COLO668 (cell line): ENCODE data around the gene GSK3A.
A peak's percentile ranks its signal among the peaks of the same experiment; 100 is the strongest.

Source experiments
- DNase-seq: peaks from one replicate; lab custom pipeline; 2025; ENCODE audit not compliant: unreplicated experiment; lab: John Stamatoyannopoulos, UW

GSK3A gene

DNA sequence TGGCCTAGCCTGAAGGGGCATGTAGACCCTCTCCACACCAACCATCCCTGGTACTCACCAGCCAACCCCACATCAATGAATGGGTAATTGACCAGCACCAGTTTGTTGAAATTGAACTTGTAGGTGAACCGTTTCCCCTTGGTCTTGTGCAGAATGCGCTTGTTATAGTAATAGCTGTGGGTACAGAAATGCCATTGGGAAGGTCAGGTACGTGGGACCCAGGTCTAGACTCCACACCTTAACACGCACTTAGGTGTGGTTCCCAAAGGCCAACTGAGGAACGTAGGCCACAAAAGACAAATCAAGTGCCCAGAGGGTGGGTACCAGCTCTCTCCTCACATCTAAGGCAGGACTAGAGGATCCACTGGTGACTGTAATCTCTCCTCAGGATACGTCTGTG is 7.4 kb upstream of the GSK3A start:
- DNase-seq, result no peak

DNA sequence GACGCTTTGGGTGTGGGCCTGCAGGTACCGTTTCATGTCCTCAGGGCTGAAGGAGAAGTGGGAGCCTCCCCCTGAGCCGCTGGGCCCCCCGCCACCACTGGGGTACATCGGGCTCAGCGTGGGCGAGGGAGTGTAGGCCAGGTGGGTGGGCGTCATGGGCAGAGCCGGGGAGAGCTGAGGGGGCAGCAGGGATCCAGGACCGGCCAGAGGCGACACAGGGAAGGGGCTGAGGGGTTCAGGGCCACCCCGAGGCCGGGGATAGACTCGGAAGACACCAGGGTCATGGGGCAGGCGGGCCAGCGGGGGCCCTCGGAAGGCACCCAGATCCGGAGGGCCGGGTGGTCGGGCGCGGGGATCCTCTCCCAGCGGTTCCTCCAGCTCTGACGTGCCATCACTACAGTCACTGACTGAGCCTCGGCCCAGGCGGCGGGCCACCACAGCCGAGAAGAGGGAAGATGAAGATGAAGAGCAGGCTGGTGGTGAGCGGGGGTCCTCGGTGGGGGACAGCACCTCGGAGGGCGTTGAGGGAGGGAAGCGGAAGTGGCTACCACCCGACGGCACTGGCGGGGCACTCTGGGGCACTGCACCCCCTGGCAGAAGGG is 6.8 kb upstream of the GSK3A start:
- no peak for DNase-seq

DNA sequence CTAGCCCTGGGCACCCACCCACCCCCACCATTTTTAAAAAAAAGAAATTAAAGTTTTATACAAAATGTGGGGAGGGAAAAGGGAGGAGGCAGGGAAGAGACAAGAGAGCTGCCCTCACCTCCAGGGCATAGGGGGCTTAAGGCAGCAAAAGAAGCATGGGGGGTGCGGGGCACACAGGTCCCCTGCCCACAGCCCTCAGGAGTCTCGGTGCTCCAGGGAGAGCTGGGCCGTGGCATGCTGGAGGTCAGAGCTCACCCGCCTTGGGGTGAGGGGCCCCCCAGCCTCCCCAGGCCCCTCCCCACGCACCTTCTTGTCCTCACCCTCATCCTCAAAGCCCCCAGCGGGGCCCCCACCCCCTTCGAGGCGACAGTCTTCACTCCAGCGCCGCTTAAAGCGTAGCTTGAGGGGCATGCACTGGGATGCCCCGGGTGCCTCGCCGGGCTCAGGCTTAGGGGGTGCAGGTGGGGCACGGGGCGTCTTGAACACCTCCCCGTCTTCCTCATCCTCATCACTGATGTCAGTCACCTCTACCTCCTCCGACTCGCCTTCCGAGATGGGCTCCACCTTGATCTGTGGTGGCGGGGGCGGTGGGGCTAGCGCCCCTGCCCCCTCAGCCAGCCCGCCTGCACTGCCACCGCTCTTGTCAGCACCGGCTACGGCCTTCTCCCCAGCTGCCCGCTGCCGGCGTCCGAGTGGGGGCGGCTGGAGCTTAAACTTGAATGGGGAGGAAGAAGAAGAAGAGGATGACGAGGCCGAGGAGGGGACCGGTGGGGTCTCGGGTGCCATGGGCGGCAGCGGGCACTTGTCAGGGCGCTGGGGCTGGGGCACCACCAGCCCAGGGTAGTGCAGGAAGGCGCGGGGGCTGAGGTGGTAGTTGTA is 6.1 kb upstream of the GSK3A start:
- DNase-seq, result no peak

DNA sequence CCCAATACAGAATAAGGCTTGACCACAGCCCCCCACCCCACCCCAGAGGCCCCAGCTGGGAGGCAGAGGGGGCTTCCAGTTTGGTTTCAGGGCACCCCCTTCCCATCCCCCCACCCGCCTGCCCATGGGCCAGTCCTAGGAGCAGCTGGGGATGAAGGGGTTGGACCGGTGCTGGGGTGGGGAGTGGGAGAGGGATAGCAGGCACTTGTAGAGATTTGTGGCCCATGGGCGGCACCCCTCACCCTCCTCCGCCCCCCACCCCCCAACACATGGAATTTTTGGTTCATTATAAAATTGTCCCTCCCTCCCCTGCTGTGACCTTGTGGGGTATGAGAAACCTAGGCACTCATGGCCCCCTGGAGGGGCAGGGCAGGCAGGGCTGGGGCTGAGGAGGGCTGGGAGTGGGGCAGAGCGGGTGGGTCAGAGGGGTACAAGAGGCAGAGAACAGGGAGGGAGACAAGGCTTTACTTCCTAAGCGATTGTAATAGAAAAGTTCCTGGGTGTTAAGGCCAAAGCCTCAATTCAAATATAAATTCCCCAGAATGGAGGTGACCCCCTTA is 5.3 kb upstream of the GSK3A start:
- DNase-seq, result no peak

DNA sequence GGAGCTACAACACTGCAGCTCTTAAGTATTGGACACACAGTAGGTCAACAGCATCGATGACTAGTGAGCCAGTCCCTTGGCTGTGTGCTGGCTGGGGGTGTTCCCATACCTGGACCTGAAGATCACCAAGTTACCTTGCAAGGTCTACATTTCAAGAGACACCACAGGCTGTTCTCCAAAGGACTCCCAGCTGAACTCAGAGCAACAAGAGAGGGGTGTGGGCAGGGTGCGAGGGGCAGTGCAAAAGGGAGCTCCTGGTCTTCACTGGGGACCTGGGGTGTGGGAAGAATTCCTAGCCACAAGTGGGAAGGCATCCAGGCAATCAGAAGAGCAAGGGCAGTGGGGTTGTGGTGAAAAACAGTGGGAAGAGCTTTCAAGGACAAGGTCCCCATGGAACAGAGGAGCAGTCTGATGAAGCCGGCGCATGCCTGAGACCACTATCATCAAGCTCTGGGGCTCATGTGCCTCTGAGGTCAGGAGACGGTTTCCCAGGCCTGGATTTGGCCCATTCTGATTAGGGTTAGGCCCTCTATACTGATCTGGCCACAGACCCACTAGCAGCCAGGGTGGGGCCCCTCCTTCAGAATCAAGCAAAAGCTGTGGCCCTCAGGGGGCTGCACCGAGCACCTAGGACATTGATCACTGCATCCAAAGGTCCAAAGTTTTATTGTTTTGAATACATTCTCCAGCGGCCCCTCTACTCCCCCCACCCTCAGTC is 4.7 kb upstream of the GSK3A start:
- DNase-seq, result no peak

DNA sequence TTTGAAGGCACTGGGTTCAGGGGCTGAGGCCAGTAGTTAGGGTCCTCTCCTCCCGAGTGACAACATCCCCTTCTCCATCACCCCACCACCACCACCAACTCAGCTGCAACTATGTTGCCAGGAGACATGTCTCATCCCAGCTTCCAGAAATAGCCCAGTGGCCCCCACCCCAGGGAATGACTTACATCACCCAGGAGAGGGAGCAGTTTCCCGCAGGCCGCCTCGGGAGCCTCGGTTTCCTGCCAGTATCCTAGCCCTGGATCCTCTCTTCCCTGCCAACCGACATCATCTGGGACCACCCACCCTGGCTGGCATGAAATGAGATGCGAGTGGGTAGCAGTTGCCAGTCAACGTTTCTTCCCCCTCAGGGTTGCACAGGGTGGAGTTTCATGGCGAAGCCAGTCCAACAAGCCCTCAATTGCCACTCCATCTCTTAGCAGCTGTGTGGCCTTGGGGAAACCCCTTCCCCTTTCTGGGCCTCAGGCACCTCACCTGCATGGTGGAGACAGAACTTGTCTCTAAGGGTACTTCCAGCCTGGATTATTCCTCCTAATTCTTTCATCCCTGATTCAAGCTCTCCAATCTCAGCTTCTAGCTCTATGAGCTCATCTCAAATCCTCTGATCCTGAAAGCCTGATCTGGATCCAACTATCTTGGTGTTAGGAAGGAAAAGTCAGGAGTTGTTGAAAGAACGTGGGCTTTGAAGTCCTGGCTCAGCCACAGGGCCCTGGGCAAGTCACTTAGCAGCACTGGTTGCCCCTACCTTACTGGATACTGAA is 3.9 kb upstream of the GSK3A start:
- peak; percentile 59 for DNase-seq

DNA sequence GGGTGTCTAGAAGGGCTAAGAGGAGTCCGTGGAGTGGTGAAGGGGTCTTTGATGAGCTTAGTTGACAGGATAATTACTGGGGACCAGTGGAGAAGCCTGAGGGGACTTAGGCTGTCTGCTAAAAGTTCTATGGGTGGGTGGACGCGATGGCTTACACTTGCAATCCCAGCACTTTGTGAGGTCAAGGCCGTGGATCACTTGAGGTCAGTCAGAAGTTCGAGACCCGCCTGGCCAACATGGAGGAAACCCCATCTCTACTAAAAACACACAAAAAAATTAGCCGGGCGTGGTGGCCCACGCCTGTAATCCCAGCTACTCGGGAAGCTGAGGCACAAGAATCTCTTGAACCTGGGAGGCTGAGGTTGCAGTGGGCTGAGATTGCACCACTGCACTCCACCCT is 2.8 kb upstream of the GSK3A start:
- no peak for DNase-seq

DNA sequence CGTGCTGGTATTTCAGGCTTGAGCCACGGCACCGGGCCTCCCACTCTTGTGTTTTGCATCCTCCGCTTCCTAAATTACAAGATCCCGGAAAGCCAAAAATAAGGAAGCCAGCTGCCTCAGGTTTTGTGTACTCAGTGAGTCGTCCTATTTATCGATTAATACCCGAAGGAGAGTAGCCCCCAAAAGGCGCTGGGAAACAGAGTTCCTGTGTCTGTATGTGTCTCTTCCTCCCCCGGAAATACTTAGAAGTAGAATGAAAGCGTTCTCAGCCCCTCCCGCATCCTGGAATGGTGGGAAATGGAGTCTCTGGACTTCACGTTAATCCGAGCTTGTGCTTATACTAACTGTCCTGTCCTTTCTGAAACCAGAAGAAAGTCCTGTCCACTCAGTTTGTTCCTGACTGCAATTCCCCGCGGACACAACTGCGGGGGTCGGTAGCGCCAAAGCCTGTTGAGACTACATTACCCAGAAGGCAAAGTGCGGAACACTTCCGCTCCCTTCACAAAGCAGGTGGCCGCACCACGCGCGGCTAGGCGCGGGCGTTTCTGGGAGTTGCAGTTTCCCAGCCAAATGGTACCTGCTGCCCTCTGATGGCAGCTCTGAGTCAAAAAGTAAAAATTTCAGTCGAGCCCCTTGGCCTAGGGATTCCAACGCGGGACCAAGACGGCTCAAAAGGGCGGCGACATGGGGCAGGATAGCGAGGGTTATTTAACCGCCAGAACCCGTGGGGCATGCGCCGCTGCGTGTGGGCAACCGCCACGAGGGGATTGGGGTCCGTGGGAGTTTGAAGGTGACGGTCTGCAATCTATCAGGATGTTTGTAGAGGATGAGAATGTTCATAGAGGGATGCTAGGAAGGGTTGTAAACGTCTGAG is 2.2 kb upstream of the GSK3A start:
- DNase-seq, result peak; percentile 92

DNA sequence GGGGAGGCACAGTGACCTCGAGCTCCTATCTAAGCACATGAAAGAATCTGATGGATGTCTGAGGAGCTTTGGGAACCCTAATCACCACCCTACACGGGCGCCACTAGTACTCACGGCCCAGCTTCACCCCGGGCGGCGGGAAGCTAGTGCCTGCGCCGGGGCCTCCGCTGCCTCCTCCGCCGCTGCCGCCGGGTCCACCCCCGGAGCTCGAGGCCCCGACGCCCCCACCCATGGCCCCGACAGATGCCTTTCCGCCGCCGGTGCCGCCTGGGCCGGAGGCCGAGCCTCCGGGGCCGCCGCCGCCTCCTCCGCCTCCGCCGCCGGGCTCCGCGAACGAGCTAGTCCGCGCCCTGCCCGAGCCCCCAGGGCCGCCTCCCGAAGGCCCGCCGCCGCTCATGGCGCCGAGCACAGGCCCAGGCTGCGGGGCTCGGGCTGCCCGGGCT is 312 bp downstream of the GSK3A start:
- DNase-seq, result no peak

DNA sequence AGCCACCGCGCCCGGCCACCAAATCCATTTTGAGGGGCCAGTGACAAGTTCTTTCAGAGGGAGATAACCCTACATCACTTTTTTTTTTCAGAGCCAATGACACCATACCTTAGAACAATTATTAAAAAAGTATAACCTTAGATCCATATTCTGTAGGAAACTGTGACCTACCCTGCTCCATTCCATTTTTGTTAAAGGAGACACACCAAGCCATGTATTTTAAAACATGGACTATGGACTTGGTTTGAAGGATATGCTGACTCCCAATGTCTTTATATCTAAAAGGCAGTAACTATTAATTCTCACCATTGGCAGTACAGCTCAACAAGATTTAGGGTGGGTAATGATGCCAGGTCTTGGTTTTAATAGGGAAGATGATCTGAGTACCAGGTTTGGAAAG is 1.1 kb downstream of the GSK3A start:
- DNase-seq, result no peak

DNA sequence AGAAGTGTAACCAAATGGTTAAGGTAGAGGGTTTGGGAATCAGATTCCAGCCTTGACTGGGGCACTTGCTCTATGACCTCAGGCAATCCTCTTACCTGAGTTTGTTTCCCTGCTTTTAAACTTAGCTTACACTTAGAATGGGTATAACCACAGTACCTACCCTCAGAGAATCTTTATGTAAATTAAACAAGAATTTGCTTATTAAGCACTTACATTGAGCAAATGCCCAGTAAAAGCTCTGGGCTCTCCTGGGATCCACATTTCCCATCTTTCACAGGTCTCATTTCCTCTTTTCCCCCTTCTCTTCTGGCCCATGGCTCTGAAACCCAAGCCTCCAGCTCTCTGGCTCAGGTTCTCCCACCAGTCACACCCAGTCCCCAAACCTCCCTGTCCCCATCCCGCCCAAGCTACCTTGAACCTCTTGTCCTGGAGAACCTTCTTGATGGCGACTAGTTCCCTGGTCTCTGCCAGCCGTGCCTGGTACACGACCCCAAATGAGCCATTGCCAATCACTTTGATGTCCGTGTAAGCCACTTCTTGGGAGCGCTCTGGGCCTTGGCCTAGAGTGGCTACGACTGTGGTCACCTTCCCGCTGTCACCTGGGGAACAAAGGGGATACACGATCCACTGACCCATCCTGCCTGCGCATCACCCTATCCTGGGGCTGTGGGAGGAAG is 2.7 kb downstream of the GSK3A start:
- no peak for DNase-seq

DNA sequence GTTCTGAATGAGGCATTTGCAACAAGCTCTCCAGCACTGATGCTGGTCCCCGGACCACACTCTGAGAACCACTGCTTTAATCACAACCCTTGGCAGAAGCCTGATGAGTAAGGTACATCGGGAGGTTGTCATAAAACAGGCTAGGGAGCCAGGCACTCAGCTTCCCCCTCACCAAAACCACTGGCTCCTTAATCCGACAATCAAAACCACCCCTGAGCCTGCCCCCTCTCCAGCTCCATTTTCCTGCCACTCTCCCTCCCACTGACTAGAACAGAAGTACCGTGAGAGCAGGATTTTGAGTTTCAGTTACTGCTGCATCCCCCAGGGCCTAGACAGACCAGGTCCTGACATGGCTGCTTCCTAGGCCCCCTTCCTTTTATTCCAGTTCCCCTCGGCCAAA is 7.2 kb downstream of the GSK3A start:
- DNase-seq, result no peak

DNA sequence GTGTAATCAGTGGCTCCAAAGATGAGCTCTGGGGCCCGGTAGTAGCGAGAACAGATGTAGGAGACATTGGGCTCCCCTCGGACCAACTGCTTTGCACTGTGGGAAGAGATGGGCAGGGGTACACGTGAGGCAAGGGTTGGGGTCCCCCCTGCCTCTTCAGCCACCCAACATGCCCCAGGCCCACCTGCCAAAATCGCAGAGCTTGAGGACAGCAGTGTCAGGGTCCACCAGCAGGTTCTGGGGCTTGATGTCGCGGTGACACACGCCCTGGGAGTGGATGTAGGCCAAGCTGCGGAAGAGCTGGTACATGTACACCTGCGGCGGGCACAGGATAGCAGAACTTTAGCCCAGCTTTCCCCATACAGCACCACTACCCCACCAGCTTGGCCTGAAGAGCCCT is 8.0 kb downstream of the GSK3A start:
- DNase-seq, result no peak

DNA sequence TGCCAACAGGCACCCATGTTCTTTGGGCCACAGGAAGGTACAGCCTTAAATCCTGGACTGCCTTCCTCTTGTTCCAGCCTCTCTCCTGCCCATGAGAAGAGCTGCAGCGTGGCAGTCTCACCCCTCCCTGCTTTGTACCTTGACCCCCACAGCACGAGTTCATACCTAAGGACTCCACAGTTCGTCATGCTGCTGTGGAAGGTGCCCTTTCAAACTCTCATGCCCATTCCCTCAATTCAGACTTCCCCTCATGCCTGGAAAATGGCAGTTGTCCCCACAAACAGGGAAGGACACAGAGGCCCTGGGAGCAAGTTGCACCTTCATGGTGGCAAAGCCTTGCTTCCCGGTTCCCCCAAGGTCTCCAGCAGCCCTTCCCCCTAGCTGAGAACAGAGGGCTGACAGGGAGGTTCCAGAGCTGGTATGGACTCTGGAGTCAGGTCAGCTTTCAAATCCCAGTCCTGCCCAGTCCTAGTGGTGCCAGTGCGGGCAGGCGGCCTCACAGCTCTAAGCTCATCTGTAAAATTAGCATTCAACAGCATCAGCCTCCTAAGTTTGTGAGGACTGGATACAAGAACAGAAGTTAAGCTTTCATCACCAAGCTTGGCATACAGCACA is 8.6 kb downstream of the GSK3A start:
- no peak for DNase-seq

DNA sequence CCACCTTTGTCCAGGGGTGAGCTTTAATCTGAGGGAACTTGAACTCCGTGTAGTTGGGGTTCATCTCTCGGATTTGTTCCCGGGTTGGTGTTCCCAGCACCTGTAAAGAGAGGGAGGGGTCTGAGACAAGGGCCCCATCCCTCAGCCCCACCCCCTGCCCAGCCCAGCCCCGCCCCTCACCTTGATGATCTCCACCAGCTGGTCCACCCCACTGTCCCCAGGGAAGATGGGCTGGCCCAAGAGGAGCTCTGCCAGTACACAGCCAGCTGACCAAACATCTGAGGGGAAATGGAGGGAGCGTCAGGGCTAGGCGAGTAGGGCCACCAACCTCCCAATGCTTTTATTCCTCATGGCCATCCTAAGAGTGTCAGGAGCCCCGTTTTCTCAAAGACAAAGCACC is 9.3 kb downstream of the GSK3A start:
- DNase-seq, result peak; percentile 5

DNA sequence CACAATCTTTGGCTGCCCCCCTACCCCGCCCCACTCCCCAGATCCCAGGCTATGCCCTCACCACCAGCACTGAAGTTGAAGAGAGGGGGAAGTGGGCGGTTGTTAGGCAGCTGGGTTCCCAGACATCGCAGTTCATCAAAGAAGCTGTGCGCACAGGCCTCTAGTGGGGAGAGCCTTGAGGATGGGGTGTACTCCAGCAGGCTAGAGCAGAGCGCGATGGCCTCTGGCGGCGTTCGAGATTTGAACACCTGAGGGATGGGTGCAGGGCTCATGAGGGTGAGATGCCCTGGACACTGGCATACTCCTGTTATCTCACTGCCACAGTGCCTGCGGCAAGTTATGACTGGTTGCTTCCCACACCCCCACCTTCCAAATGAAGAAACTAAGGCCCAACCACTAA is 10.0 kb downstream of the GSK3A start:
- no peak for DNase-seq

DNA sequence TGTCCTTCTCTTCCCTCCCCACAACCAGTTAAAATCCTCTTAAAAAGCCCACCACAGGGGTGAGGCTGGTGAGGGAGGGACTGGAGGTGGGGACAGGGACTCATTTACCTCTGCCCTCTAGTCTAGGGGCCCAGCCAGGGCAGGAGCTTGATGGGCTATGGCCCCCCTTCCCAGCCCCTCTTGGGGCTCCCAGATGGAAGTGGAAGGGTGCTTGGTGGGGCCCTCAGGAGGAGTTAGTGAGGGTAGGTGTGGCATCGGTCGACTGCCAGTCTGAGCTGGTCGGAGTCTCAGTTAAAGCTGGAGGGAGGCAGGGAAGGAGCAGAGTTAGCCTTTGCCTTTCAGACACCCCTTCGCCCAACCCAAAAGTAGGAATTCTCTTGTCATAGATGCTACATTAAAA is 11.8 kb downstream of the GSK3A start:
- no peak for DNase-seq

DNA sequence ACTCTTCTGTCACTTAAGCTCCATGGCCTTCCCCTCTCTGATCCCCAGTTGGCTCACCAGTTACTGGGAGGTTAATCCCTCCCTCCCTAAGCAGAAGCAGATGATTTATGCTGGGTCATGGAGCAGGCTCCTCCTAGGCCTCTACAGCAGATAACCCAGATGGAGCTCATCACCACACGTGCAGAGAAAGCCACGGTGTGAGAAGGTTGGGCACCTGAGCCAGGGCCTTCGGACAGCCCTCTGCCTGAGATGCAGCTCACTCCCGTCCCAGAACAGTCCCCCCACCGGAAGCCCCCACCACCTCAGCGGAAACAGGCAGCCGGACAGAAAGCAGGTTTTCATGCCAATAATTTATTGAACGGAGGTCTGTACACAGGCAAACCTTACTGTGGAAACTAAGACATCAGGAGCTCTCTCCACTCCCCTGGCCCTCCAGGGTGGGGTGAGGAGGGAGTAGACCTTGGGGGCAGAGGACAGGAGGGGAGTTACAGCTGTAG is 12.5 kb downstream of the GSK3A start:
- DNase-seq, result no peak

DNA sequence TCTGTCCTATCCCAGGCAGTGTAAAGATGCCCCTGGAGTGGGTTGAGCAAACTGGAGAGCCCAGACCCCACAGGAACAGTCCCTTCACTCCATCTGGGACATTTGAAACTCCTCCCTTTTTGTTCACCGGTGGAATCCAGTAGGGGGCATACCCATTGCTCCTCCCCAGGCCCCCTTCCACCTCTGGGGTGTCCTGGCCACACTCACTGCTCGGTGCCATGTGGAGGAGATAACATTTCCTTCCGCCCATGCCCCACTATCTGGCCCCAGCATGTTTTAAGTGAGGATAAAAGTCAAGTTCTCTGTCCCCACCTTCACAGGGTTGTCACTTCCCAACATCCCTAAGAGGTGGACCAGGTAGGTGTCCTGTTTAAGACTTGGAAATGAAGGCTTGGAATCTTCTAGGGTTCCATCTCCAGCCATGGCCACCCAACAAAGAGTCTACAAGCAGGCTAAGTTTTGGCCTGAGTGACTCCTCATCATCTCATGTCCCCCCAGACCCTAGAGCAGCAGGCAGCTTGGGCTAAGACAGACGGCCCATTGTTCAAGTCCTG is 13.0 kb downstream of the GSK3A start:
- no peak for DNase-seq
